ENCODE measurements around the gene MPO. TPM values are rescaled to one million over a fixed set of nuclear protein-coding genes. Genes with fewer than 3 reads are reported as not detected.

Gene MPO
- total RNA-seq = not detected in 2 replicates

GRCh38 chr17:58280480-58281217 is at the start of gene MPO:
MPO (minus strand) TSS chr17:58280935; CDS start chr17:58280758, 177 bp downstream.

DNA sequence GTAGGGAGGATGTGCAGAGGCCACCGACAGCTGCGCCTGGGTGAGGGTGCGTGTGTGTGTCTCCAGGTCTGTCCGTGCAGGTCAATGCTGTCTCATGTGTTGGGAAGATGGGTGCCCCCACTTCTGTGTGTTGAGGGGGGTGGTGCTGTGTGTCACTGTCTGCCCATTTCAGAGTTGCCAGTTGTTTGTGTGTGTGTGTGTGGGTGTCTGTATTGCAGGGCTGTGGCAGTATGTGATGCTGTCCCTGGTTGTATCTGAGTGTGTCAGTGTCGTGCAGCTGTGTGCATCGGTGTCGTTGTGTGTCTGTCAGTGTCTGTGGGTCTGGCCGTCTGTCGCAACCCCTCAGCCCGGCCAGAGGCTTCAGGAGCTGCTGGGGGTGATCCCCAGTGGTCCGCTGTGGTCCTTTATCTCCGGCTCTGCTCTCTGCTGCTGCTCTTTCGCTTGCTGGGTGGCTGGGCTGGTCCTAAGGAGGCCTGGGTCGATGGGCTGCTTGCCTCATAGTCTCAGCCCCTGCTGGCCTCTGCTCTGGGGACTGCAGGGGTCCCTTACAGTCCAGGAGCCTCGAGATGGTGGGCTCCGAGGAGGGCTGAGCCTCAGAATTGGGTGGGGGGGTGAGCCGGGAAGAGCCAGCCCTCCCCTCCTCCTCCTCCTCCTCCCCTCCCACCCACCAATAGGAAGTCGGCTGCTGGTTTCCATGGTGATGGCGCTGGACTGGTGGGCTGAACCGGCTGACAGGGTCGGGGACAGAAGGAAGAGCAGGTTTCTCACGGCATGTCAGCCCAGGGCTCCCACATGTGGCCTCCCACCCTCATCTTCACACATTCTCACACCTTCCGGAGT is 47.7 kb upstream of the MPO start, which contains the start of gene TSPOAP1:
TSPOAP1 (minus strand) TSS at position 601 of the 840 bp plus-strand sequence. CDS start 875 bp downstream, outside the sequence.

GRCh38 chr17:58238147-58238634 is 42.5 kb downstream of the MPO start, which contains the start of gene LPO:
LPO (plus strand) TSS chr17:58238584; CDS start chr17:58242980, 4,396 bp downstream.

Other genes starting within 250 kb of the MPO start
- gene DYNLL2, start 197.5 kb downstream of the MPO start, total RNA-seq = 11.0 and 15.6 TPM in 2 replicates
- gene OR4D1, start 132.6 kb downstream of the MPO start, total RNA-seq = not detected in 2 replicates
- not detected in 2 replicates for gene OR4D2, start 114.0 kb downstream of the MPO start, total RNA-seq
- gene EPX, start 88.2 kb downstream of the MPO start, total RNA-seq = not detected in 2 replicates
- 11.2 and 13.0 TPM in 2 replicates for gene MKS1, start 61.7 kb downstream of the MPO start, total RNA-seq
- not detected in 2 replicates for gene LPO, start 42.4 kb downstream of the MPO start, total RNA-seq
- not detected in 2 replicates for gene TSPOAP1, start 47.9 kb upstream of the MPO start, total RNA-seq
- gene SUPT4H1, start 71.3 kb upstream of the MPO start, total RNA-seq = 38.3 and 49.4 TPM in 2 replicates
- under 0.01 TPM in 1 of 2 replicates, not detected in the other for gene RNF43, start 136.6 kb upstream of the MPO start, total RNA-seq
- under 0.01 TPM in 1 of 2 replicates, not detected in the other for gene HSF5, start 207.5 kb upstream of the MPO start, total RNA-seq
- gene MTMR4, start 233.7 kb upstream of the MPO start, total RNA-seq = 33.7 and 36.7 TPM in 2 replicates

Data from endothelial cell of coronary artery (primary cell).